Measurements from ENCODE around the gene SUSD1.

Gene SUSD1

DNA sequence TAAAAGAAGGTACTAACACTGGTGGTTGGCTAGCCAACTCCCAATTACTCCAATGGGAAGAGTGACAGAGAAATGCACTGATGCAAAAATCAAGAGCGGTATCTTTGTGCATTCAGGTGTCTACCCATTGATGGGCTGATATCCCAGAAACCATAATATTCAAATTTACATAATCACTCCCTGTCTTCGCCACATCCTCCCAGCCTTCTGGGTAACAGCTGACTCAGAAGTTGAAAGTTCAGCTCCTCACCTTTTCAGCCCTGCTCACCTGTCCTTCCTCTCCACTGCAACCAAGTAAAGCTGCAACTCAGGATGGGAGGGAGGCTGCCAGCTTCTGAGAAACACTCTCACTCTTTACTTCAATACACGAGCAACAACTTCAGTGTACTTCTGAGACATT, 6.9 kb downstream of the SUSD1 start:
- no peak for TF ChIP-seq TCF4 (CRISPR knock-in tag; IDR thresholded peaks at IDR 0.05; ENCODE audit: borderline replicate concordance)
- ATAC-seq, result no peak

DNA sequence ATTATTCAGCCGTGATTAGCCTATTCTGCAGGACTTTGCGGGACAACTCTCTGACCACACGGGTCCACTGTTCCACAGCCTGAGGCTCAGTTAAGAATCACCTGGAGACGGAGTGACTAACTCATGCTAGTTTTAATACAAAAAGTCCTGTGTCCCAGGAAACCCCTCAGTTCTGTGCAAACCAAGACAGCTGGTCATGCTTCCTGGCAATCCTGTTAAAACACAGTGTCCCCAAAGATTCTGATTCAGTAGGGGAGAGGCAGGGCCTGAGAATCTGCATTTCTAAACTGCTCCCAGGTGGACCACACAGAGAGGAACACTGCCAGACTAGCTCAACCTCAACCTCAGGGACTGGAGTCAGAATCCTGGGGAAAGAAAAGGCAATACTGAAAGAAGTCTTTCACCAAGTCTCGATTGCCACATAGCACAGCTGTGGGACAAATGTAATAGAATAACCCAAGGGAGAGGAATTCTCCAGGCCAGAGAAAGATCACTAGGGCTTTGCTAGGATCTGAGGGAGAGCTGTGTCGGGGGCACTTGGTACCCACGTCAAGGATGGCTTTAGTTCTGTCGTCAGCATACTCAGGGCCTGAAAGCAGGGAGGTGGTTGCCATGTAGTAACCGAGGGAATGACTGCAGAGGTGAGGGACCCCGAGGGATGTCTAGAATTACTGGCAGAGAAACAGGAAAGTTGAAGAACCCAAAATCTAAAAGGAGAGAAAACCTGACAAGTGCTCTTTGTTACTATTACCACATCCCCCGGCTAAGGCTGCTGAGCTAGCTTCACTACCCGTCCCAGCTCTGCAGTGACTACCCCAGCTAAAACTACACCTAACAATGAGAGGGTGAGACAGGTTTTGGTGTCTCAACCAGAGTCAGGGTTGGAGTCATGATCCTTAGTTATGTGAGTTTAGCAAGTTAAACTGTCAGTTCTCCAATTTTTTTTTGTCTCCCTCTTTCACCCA, 8.6 kb downstream of the SUSD1 start:
- peak; percentile 43; the same call in 1 of the 3 replicates for ATAC-seq

DNA sequence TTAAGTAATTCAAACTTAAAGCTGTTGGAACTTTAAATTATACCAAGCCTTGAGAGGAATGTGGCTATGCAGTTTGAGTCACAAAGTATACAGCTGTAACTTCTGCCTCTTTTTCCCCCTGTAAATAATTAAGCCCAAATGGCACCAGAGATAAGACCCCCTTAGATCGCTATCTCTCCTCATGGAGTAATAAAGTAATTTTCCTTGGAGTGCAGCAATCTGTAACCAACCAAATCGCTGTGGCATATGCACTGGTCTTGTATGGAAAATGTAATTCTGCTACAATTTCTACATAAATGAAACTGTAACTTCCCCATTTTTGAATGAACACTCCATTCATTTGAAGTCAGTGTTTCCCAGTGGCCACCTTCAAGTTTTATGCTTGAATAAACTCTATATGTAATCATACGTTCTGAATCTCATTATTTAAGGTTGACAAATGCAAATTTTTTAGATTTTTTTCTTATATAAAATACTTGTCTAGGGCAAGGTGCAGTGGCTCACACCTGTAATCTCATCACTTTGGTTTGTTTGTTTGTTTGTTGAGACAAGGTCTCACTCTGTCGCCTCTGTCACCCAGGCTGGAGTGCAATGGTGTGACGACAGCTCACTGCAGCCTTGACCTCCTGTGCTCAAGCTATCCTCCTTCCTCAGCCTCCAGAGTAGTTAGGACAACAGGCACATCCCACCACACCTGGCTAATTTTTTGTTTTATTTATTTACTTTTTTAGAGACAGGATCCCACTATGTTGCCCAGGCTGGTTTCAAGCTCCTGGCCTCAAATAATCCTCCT, 12.3 kb downstream of the SUSD1 start:
- TF ChIP-seq, protein P1, sequence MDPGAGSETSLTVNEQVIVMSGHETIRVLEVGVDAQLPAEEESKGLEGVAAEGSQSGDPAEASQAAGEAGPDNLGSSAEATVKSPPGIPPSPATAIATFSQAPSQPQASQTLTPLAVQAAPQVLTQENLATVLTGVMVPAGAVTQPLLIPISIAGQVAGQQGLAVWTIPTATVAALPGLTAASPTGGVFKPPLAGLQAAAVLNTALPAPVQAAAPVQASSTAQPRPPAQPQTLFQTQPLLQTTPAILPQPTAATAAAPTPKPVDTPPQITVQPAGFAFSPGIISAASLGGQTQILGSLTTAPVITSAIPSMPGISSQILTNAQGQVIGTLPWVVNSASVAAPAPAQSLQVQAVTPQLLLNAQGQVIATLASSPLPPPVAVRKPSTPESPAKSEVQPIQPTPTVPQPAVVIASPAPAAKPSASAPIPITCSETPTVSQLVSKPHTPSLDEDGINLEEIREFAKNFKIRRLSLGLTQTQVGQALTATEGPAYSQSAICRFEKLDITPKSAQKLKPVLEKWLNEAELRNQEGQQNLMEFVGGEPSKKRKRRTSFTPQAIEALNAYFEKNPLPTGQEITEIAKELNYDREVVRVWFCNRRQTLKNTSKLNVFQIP (CRISPR knock-in tag; IDR thresholded peaks at IDR 0.05; ENCODE audit: borderline replicate concordance, low read depth), result no peak
- TF ChIP-seq TCF4 (CRISPR knock-in tag; IDR thresholded peaks at IDR 0.05; ENCODE audit: borderline replicate concordance) (no peak), TOX (CRISPR knock-in tag; IDR thresholded peaks at IDR 0.05; ENCODE audit: borderline replicate concordance) (no peak), ARNTL (CRISPR knock-in tag; IDR thresholded peaks at IDR 0.05; ENCODE audit: borderline replicate concordance, low read depth) (no peak), ZFP30 (CRISPR knock-in tag; IDR thresholded peaks at IDR 0.05) (no peak), OSR1 (CRISPR knock-in tag; IDR thresholded peaks at IDR 0.05) (no peak), ZNF565 (CRISPR knock-in tag; conservative IDR thresholded peaks at IDR 0.05; ENCODE audit: low read depth) (no peak), PPARA (CRISPR knock-in tag; IDR thresholded peaks at IDR 0.05; ENCODE audit: borderline replicate concordance) (no peak), ZNF70 (CRISPR knock-in tag; IDR thresholded peaks at IDR 0.05) (no peak), ZC3H10 (CRISPR knock-in tag; IDR thresholded peaks at IDR 0.05) (no peak)
- no peak for ATAC-seq

More for the DNA sequence above, 8.6 kb downstream of the SUSD1 start:
- no peak for TF ChIP-seq TCF4 (CRISPR knock-in tag; IDR thresholded peaks at IDR 0.05; ENCODE audit: borderline replicate concordance)
- TF ChIP-seq, protein P2, sequence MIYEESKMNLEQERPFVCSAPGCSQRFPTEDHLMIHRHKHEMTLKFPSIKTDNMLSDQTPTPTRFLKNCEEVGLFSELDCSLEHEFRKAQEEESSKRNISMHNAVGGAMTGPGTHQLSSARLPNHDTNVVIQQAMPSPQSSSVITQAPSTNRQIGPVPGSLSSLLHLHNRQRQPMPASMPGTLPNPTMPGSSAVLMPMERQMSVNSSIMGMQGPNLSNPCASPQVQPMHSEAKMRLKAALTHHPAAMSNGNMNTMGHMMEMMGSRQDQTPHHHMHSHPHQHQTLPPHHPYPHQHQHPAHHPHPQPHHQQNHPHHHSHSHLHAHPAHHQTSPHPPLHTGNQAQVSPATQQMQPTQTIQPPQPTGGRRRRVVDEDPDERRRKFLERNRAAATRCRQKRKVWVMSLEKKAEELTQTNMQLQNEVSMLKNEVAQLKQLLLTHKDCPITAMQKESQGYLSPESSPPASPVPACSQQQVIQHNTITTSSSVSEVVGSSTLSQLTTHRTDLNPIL (CRISPR knock-in tag; IDR thresholded peaks at IDR 0.05; ENCODE audit: low read depth), result no peak
- no peak for TF ChIP-seq OSR1 (CRISPR knock-in tag; IDR thresholded peaks at IDR 0.05)

DNA sequence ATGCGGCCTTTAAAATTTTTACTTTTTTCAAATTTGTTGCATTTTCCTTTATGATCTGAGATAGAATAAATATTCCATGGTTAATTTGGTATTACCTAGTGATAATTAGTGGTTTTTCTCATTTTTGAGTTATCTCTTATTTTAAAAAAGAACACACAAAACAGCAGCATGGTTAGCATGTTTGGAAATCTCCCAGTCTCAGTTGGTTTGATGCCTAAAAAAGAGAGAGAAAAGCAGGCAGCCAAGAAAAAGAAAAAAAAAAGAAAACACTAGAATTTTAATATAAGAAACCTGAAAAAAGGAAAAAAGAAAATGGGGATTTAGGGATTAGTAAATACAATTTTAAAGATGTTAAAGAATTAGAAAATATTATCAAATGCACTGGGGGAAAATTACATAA, 15.3 kb downstream of the SUSD1 start:
- no peak for TF ChIP-seq CSDC2 (CRISPR knock-in tag; IDR thresholded peaks at IDR 0.05)
- TF ChIP-seq, protein P1 (CRISPR knock-in tag; IDR thresholded peaks at IDR 0.05; ENCODE audit: borderline replicate concordance, low read depth), result no peak
- TF ChIP-seq BACH2 (CRISPR knock-in tag; IDR thresholded peaks at IDR 0.05; ENCODE audit: borderline replicate concordance), result no peak
- no peak for TF ChIP-seq TOX (CRISPR knock-in tag; IDR thresholded peaks at IDR 0.05; ENCODE audit: borderline replicate concordance)
- TF ChIP-seq, protein P3, sequence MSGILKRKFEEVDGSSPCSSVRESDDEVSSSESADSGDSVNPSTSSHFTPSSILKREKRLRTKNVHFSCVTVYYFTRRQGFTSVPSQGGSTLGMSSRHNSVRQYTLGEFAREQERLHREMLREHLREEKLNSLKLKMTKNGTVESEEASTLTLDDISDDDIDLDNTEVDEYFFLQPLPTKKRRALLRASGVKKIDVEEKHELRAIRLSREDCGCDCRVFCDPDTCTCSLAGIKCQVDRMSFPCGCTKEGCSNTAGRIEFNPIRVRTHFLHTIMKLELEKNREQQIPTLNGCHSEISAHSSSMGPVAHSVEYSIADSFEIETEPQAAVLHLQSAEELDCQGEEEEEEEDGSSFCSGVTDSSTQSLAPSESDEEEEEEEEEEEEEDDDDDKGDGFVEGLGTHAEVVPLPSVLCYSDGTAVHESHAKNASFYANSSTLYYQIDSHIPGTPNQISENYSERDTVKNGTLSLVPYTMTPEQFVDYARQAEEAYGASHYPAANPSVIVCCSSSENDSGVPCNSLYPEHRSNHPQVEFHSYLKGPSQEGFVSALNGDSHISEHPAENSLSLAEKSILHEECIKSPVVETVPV (CRISPR knock-in tag; IDR thresholded peaks at IDR 0.05), result no peak
- TF ChIP-seq RARB (CRISPR knock-in tag; IDR thresholded peaks at IDR 0.05), result no peak
- TF ChIP-seq OSR1 (CRISPR knock-in tag; IDR thresholded peaks at IDR 0.05), result no peak
- TF ChIP-seq SNAI2 (CRISPR knock-in tag; IDR thresholded peaks at IDR 0.05), result no peak
- TF ChIP-seq ARNTL (CRISPR knock-in tag; IDR thresholded peaks at IDR 0.05; ENCODE audit: borderline replicate concordance, low read depth), result no peak
- TF ChIP-seq GLIS3 (CRISPR knock-in tag; IDR thresholded peaks at IDR 0.05), result no peak
- TF ChIP-seq, protein P4, sequence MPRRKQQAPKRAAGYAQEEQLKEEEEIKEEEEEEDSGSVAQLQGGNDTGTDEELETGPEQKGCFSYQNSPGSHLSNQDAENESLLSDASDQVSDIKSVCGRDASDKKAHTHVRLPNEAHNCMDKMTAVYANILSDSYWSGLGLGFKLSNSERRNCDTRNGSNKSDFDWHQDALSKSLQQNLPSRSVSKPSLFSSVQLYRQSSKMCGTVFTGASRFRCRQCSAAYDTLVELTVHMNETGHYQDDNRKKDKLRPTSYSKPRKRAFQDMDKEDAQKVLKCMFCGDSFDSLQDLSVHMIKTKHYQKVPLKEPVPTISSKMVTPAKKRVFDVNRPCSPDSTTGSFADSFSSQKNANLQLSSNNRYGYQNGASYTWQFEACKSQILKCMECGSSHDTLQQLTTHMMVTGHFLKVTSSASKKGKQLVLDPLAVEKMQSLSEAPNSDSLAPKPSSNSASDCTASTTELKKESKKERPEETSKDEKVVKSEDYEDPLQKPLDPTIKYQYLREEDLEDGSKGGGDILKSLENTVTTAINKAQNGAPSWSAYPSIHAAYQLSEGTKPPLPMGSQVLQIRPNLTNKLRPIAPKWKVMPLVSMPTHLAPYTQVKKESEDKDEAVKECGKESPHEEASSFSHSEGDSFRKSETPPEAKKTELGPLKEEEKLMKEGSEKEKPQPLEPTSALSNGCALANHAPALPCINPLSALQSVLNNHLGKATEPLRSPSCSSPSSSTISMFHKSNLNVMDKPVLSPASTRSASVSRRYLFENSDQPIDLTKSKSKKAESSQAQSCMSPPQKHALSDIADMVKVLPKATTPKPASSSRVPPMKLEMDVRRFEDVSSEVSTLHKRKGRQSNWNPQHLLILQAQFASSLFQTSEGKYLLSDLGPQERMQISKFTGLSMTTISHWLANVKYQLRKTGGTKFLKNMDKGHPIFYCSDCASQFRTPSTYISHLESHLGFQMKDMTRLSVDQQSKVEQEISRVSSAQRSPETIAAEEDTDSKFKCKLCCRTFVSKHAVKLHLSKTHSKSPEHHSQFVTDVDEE (CRISPR knock-in tag; IDR thresholded peaks at IDR 0.05), result no peak
- TF ChIP-seq PPARA (CRISPR knock-in tag; IDR thresholded peaks at IDR 0.05; ENCODE audit: borderline replicate concordance), result no peak
- TF ChIP-seq ZFP30 (CRISPR knock-in tag; IDR thresholded peaks at IDR 0.05), result no peak
- no peak for TF ChIP-seq ZNF8 (CRISPR knock-in tag; IDR thresholded peaks at IDR 0.05)
- TF ChIP-seq ZNF70 (CRISPR knock-in tag; IDR thresholded peaks at IDR 0.05), result no peak
- TF ChIP-seq, protein P5, sequence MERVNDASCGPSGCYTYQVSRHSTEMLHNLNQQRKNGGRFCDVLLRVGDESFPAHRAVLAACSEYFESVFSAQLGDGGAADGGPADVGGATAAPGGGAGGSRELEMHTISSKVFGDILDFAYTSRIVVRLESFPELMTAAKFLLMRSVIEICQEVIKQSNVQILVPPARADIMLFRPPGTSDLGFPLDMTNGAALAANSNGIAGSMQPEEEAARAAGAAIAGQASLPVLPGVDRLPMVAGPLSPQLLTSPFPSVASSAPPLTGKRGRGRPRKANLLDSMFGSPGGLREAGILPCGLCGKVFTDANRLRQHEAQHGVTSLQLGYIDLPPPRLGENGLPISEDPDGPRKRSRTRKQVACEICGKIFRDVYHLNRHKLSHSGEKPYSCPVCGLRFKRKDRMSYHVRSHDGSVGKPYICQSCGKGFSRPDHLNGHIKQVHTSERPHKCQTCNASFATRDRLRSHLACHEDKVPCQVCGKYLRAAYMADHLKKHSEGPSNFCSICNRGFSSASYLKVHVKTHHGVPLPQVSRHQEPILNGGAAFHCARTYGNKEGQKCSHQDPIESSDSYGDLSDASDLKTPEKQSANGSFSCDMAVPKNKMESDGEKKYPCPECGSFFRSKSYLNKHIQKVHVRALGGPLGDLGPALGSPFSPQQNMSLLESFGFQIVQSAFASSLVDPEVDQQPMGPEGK (CRISPR knock-in tag; IDR thresholded peaks at IDR 0.05; ENCODE audit: borderline replicate concordance), result no peak
- no peak for TF ChIP-seq ZC3H10 (CRISPR knock-in tag; IDR thresholded peaks at IDR 0.05)
- no peak for ATAC-seq
